Measurements from ENCODE around the gene CDH18. TPM values are rescaled to one million over a fixed set of nuclear protein-coding genes. Genes with fewer than 3 reads are reported as not detected.

CDH18 gene
- total RNA-seq, 3 donors from 2014 or later, result 0.76 TPM; not detected in 2

DNA sequence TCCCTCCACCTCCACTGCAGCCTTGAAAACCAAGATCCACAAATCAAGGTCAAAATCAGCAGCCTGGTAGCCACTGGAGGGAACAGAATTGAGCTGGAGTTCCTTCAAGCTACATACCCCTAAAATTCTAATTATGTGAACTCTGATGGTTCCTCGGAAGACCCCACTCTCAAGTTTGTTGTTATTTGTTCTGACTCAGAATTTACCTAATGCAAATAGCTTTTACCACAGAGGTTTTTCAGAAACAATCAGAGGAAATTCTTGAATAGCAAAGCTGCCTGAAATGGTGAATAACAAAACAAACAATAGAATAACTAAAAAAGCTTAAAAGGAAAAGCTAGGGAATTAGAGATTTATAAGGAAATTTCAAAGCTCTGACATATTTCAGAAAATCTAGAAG lies 220.0 kb downstream of the CDH18 start:
- H3K9me3 ChIP-seq, result peaks cover 4% of the 10 kb centered on the region
- no peaks in the 10 kb centered on the region for H3K4me1 ChIP-seq (ENCODE audit: low read depth)
- intact Hi-C loops (cut with DNase I, micrococcal nuclease), result no loop called here
- no peak for DNase-seq
- no peaks in the 10 kb centered on the region for H3K36me3 ChIP-seq (ENCODE audit: low read depth)
- H3K4me3 ChIP-seq, result no peak overlapping the region
- ATAC-seq, result no peak
- TF ChIP-seq CTCF (IDR thresholded peaks at IDR 0.05), result no peak

DNA sequence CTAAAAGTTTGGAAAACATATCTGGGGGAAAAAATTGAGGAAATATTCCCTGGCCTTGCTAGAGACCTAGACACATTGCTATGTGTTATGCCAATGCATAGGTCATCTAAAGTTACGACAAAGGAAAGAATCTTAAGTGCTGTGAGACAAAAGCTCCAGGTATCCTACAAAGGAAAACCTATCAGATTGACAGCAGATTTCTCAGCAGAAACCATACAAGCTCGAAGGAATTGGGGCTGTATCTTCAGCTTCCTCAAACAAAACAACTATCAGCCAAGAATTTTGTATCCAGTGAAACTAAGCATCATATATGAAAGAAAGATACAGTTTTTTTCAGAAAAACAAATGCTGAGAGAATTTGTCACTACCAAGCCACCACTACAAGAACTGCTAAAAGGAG lies 234.4 kb downstream of the CDH18 start:
- ATAC-seq (no peak), DNase-seq (no peak)
- no peaks in the 10 kb centered on the region for H3K4me1 ChIP-seq (ENCODE audit: low read depth)
- H3K9me3 ChIP-seq, result peaks cover 13% of the 10 kb centered on the region
- H3K36me3 ChIP-seq (ENCODE audit: low read depth), result no peaks in the 10 kb centered on the region
- intact Hi-C loops (cut with DNase I, micrococcal nuclease), result no loop called here
- no peak for TF ChIP-seq CTCF (IDR thresholded peaks at IDR 0.05)
- H3K4me3 ChIP-seq, result no peak overlapping the region

DNA sequence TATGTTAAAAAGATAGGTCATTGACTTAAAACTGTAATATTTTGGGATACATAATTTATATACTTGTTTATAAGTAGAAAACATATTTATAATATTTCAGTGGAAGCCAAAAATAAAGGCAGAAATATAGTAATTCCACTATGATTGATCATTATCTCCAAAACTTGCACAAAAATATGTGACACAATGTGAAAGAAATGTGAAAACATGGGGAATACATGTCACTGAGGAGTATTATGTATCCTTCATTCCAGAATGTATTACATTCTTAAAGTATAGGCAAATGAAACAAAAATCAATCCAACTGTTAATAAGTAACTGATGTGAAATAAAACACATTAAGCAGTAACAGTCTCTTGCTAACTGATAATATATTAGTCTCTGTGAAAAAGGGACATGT lies 236.7 kb downstream of the CDH18 start:
- Histone ChIP-seq H3K36me3 (ENCODE audit: low read depth) (no peaks in the 10 kb centered on the region), H3K4me3 (no peak overlapping the region), H3K9me3 (peaks cover 9% of the 10 kb centered on the region), H3K4me1 (ENCODE audit: low read depth) (no peaks in the 10 kb centered on the region)
- DNase-seq (no peak), ATAC-seq (no peak)
- TF ChIP-seq CTCF (IDR thresholded peaks at IDR 0.05), result no peak
- intact Hi-C loops (cut with DNase I, micrococcal nuclease), result no loop called here

- intact Hi-C loops (cut with DNase I, micrococcal nuclease), result no loop called here
- no peak for DNase-seq
- H3K36me3 ChIP-seq (ENCODE audit: low read depth), result no peaks in the 10 kb centered on the region
- TF ChIP-seq CTCF (IDR thresholded peaks at IDR 0.05), result no peak
- H3K9me3 ChIP-seq, result no peaks in the 10 kb centered on the region
- no peak overlapping the region for H3K4me3 ChIP-seq
- no peaks in the 10 kb centered on the region for H3K4me1 ChIP-seq (ENCODE audit: low read depth)
- ATAC-seq, result no peak
These were observed 242.8 kb downstream of the CDH18 start for GRCh38 chr5:19745247-19745646.

GRCh38 chr5:19739671-19740070 lies 248.3 kb downstream of the CDH18 start:
- intact Hi-C loops (cut with DNase I, micrococcal nuclease), result no loop called here
- DNase-seq (no peak), ATAC-seq (no peak)
- Histone ChIP-seq H3K9me3 (no peaks in the 10 kb centered on the region), H3K4me3 (no peak overlapping the region), H3K36me3 (ENCODE audit: low read depth) (no peaks in the 10 kb centered on the region), H3K4me1 (ENCODE audit: low read depth) (no peaks in the 10 kb centered on the region)
- no peak for TF ChIP-seq CTCF (IDR thresholded peaks at IDR 0.05)

DNA sequence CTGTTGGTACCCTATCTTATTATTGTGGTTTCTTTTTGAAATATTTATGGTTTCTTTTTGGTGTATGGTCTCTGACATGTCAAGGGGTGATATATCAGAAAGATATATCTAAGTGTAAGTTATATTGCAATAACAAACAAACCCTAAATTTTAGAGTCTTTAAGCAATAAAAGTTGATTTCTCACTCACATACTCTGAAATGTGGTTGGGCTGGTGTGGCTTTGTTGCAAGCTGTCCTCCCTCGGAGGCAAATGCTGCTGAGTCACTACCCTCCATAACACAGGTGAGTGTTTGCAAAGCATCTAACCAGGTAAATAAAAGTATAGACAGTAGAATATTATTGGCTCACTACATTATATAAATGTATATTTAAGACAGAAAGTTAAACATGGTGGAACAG lies 253.2 kb downstream of the CDH18 start:
- H3K4me1 ChIP-seq (ENCODE audit: low read depth), result no peaks in the 10 kb centered on the region

More for the DNA sequence above, 253.2 kb downstream of the CDH18 start:
- DNase-seq (no peak), ATAC-seq (no peak)
- intact Hi-C loops (cut with DNase I, micrococcal nuclease), result no loop called here
- Histone ChIP-seq H3K4me3 (no peak overlapping the region), H3K9me3 (peaks cover 8% of the 10 kb centered on the region), H3K36me3 (ENCODE audit: low read depth) (no peaks in the 10 kb centered on the region)
- TF ChIP-seq CTCF (IDR thresholded peaks at IDR 0.05), result no peak
